ENCODE measurements around the gene BSG. TPM values are rescaled to one million over a fixed set of nuclear protein-coding genes. Genes with fewer than 3 reads are reported as not detected.

BSG gene
- total and polyA plus RNA-seq, 12 donors = 829 to 5,252 (median 1,705) TPM

GRCh38 chr19:541699-542098, 30.7 kb upstream of the BSG start:
- 90 to 91% methylated on average over 26 of the region's 26 CpGs for WGBS, 2 donors
- no peak for TF ChIP-seq CTCF (IDR thresholded peaks at IDR 0.05)
- DNase-seq = no peak
- no peaks in the 10 kb centered on the region for H3K9me3 ChIP-seq
- peaks cover 0 to 32% (median 12%) of the 10 kb centered on the region in 9 donors for H3K4me1 ChIP-seq
- H3K4me3 ChIP-seq = no peak overlapping the region
- peak in 2 of 8 donors; percentile 2 to 10 for ATAC-seq
- H3K36me3 ChIP-seq = peaks cover 0 to 58% (median 45%) of the 10 kb centered on the region in 9 donors
- no peak overlapping the region for H3K27ac ChIP-seq
- intact Hi-C loops (cut with DNase I) = no loop called here
- no peaks in the 10 kb centered on the region for H3K27me3 ChIP-seq

- Histone ChIP-seq H3K4me1 (peaks cover 0 to 32% (median 12%) of the 10 kb centered on the region in 9 donors), H3K9me3 (no peaks in the 10 kb centered on the region), H3K27ac (no peak overlapping the region), H3K4me3 (no peak overlapping the region), H3K27me3 (no peaks in the 10 kb centered on the region), H3K36me3 (peaks cover 0 to 52% (median 39%) of the 10 kb centered on the region in 9 donors)
- no peak for TF ChIP-seq CTCF (IDR thresholded peaks at IDR 0.05)
- peak in 2 of 8 donors; percentile 6 to 23 for ATAC-seq
- no peak for DNase-seq
- WGBS, 2 donors = 91 to 92% methylated on average over 34 of the region's 34 CpGs
- intact Hi-C loops (cut with DNase I) = no loop called here
Observed at GRCh38 chr19:542173-542866, 30.1 kb upstream of the BSG start.

- intact Hi-C loops (cut with DNase I) = no loop called here
- 57 to 58% methylated on average over 30 to 31 of the region's 31 CpGs for WGBS, 2 donors
- Histone ChIP-seq H3K36me3 (peaks cover 0 to 35% (median 23%) of the 10 kb centered on the region in 9 donors), H3K27me3 (no peaks in the 10 kb centered on the region), H3K4me3 (peak within 1 kb of the TSS in 1 of 10 donors; percentile 44), H3K27ac (peak within 1 kb of the TSS in 1 of 10 donors; percentile 50), H3K9me3 (no peaks in the 10 kb centered on the region), H3K4me1 (peaks cover 0 to 20% (median 6%) of the 10 kb centered on the region in 9 donors)
- ATAC-seq (peak in 7 of 8 donors; percentile 14 to 55 (median 31)), DNase-seq (no peak)
- TF ChIP-seq CTCF (IDR thresholded peaks at IDR 0.05) = no peak
Observed at GRCh38 chr19:543910-544608, 28.3 kb upstream of the BSG start, which contains the start of gene GZMM. GZMM (plus strand) TSS chr19:544053; CDS start chr19:544072, 19 bp downstream.

GRCh38 chr19:547117-547516, 25.3 kb upstream of the BSG start:
- no peak overlapping the region for H3K4me3 ChIP-seq
- intact Hi-C loops (cut with DNase I) = no loop called here
- TF ChIP-seq CTCF (IDR thresholded peaks at IDR 0.05) = no peak
- no peaks in the 10 kb centered on the region for H3K9me3 ChIP-seq
- H3K27me3 ChIP-seq = no peaks in the 10 kb centered on the region
- DNase-seq (no peak), ATAC-seq (no peak)
- WGBS, 2 donors = 86 to 94% methylated on average over 15 of the region's 15 CpGs
- H3K27ac ChIP-seq = no peak overlapping the region
- peaks cover 0 to 19% (median 7%) of the 10 kb centered on the region in 9 donors for H3K4me1 ChIP-seq
- H3K36me3 ChIP-seq = peaks cover 0 to 15% (median 5%) of the 10 kb centered on the region in 9 donors

Measured in heart right ventricle (tissue), 16 donors.